ENCODE results near the gene CLTB. TPM values are rescaled to one million over a fixed set of nuclear protein-coding genes. Genes with fewer than 3 reads are reported as not detected.

CLTB gene
- total RNA-seq, 1 donor from 2014 or later: 71.3 TPM

DNA sequence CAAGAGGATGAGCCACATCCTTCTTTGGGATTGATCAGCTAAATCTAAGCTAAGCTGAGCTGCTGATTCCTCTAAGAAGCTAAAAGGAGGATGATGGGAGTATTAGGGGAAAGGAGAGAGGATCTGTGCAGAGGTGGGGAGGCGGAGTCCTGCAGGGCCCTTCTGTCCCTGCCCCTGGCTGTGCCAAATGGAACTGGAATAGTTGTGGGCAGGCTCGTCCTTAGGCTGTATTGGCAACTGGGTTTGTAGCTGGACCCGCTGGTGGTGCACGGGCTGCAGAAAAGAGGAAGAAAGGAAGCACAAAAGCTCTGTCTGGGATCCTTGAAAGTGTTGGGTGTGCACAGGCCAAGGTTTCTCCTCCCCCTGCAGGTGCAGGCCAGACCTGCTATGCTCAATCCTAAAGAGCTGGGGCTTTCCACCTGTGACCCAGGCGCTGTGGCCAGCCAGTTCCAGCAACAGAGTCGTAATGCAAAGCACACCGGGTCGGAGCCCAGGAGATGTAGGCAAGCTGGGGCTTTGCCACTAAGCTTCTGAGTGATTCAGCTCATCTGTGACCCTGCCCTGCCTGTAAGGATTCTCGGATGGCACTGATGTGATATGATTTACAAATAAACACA, 9.8 kb downstream of the CLTB start:
- FAIRE-seq (no peak), DNase-seq (ENCODE audit: low spot score in 2 of 2) (no peak)

DNA sequence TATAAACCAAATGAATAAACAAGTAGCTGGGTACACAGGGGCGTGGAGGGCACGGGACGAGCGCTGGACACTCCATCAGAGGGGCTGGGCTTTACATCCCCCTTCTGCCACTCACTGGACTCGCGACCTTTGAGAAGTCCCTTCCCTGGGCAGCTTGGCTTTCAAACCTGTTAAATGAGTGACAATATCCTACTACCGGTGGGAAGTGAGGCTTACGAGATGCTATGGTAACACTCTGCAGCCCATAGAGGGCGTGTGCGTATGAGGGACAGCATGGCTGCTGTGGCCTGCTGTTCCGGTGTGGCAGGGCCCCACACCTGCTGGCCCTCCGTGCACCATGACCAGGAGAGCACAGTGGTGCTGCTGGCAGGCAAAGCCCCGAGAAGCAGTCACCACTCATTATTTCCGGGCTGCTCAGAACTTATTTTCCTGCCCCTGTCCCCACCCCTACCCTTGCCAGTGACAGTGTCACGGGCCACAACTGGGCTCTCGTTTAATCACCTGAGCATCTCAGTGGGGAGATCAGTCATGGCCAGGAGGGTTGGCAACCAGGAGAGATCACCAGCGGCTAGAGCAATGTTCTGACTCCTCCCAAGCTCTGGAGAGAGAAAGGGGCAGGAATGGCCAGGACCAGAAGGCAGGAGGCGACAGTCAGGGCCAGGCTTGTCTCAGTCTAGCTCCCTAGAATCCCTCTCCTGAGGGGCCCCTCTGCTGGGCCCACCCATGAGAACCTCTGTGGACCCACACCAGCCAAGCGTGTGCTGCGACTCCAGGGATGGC, 10.5 kb downstream of the CLTB start:
- FAIRE-seq: no peak
- no peak for DNase-seq (ENCODE audit: low spot score in 2 of 2)

DNA sequence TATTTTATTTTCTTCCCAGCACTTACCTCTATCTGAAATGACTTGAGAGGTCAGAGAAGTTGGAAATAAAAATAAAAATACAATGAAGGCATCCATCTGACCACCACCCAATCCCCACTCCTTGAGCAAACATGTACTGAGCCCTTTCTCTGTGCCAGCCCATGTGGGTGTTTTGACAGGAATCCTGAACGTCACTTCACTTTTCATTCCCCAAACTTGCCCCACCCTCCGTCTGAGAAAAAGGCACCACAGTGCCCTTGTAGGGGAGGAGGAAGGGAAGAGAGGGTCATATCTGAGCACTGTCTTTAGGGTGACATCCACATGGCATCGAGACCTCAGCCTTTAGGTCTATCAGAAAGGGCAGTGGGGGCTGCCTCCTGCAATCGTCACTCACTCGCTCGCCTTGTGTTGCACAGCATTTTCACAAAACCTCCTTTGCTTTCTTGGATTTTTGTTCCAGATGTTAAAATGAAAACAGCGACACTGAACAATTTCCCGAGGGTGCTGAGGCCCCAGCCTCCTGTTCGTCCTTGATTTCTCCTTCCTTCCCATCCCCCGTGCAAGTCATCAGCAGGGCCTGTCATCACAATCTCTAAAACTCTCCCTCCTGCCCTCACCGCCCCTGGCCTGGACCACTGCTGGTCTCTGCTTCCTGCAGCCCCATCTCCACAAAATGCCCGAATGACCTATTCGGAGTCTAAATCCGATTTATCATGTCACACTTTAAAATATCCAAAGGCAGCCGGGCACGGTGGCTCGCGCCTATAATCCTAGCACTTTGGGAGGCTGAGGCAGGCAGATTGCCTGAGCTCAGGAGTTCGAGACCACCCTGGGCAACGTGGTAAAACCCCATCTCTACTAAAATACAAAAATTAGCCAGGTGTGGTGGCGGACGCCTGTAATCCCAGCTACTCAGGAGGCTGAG, 14.8 kb downstream of the CLTB start:
- no peak for FAIRE-seq
- no peak for DNase-seq (ENCODE audit: low spot score in 2 of 2)

DNA sequence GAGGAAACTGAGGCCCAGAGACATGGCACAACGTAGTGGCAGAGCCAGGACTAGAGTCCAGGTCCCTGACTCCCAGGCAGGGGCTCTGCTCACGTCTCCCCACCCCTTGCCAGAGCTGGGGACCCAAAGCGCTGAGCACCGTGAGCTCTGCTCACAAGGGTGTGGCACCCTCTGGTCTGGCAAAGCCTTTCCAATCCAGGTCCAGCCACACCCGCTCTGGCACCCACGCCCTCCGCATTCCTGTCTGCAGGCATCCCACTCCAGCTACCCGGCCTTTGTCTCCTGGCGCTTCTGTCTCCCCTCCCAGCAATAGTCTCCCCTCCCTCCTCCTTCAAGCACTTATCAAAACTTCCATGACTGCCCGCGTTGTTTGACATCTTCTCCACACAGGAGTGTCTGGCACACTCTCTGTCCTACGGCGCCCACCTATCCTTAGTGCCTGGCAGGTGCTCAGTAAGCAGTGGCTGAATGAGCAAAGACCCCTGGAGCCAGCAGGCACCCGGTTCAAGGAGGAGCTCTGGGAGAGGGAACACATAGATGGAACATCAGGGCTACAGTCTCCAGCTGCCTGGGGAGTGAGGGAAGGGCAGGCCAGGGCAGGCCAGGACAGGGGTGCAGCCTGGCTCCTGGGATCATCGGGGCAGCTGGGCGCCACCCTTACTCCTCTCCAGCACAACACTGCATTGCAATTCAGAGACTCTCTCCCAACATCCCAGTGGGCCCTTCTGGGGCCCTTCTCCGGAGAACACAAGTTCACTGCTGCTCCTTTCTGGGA, 15.8 kb downstream of the CLTB start:
- FAIRE-seq (no peak), DNase-seq (ENCODE audit: low spot score in 2 of 2) (no peak)

DNA sequence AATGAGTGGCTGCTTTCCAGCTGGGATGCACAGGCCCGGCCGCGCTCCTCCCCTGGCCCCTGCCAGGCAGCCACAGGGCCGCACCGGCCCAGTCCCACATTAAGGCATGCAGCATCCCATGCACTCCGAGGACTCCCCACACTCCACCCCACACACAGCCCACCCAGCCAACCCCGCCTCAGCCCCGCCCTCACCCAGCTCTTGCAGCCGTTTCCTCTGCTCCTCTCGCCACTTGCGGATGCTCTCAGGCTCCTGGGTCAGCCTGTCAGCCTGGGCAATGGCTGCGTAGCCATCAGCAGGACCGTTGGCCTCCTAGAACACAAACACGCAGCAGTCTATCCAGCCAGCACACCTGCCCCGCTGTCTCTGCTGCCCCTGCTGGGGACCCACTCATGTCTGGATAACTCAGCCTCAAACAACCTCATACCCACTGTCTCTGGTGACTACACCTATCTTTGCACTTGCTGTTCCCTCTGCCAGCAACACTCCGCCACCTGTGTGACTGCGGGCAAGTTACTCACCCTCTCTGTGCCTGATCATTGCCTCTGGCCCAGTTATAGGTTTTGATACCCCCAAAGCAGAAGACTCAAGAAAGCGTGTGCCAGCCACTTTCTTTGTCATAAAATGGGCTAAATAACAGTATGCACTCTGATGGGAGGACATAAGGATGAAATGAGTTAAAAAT, 18.5 kb downstream of the CLTB start:
- FAIRE-seq (no peak), DNase-seq (ENCODE audit: low spot score in 2 of 2) (no peak)

DNA sequence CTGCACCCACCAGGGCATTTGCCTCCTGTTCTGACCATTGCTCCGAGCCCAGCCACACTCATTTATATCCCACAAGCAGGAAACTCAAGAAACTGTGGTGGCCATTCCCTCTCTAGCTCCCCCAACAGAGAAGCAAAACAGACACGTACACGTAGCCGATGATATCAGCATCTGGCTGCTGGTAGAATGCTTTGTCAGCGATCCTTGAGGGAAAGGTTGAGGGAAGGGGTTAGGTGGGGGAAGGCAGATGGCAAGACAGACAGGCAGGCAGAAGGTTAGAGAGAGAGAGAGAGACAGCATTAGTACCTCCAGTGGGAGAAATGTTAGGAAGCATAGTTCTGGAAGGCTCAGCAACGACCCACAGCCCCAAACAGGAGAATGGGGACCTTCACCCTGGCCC, 20.0 kb downstream of the CLTB start:
- DNase-seq (ENCODE audit: low spot score in 2 of 2) (no peak), FAIRE-seq (no peak)

DNA sequence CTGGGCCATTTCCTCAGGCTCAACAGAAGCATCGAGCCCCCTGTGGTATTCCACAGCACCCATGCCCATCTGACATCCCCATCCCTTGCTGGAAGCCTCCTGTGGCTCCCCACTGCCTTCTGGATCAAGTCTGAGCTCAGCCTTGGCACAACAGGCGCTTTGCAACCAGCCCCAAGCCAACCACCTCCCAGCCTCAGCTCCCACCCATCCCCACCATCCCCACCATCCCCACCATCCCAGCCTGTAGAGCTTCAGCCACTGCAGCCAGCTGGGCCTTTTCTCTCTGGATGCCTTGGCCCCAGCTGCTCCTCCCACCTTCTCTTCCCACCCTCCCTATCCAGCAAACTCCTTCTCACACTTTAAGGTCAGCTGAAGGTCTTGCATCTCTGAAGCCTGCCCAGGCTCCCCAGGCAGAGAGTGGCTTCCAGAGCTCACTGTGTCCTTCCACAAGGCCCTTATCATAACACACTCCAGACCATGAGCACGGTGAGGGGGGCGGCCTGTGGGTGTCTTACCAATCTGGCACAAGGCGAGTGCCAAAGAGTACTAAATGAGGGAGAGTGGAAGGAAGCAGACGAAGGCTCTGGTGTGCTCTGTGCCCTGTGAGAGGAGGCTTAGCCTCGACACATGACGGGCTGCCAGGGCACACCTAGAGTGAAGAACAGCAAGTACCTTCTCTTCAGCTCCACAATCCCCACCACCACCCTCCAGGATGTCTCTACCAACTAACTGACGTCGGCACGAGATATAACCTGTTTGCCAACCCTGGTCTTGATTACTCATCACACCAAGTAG, 21.3 kb downstream of the CLTB start:
- no peak for DNase-seq (ENCODE audit: low spot score in 2 of 2)
- no peak for FAIRE-seq

DNA sequence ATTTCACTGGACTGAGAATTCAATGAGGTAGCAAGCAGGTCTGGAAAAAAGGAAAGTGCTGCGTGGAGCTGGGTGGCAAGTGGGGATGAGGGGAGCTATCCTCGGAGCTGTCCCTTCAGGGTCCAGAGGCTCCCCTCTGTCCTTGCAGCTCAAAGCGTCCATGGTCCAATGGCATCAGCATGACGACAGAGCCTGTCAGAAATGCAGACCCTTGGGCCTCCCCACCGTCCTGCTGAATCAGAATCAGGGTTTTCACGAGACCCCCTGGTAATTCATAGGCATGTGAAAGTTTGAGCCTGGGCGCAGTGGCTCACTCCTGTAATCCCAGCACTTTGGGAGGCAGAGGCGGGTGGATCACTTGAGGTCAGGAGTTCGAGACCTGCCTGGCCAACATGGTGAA, 22.2 kb downstream of the CLTB start:
- DNase-seq (ENCODE audit: low spot score in 2 of 2) (no peak), FAIRE-seq (no peak)

DNA sequence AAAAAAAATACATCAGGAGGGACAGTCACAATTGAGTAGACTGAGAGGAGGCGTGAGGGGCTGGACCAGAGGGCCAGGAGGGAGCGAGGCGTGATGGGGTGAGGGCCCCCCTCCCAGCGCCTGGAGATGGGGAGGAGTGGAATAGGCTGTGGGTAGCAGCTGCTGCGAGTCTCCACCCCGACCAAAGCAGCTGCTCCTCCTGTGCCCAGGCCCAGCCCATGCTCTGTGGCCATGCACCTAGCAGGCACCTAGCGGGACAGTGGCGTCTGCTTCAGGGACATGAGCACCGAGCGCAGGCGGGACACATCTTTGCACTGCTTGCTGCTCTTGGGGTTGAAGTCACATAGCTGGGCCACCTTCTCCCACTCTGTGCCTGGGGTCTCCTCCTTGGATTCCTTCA, 23.8 kb downstream of the CLTB start:
- FAIRE-seq: no peak

DNA sequence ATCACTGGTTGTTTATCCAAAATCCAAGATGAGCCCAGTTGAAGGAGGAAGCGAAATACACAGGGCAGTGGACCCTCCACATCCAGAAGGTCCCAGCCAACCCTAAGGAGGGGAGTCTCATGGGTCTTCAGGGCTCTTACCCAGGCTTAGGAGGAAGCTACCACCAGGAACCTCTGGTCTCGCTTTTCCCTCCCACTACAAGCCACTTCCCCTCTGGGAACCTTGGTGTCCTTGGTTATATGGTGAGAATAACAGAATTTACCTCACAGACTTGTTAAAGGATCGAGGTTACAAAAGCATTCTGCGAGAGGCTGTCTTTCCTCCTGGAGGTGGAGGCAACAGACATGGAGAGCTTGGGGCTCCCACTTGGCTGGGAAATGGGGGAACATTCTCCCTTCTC, 24.3 kb downstream of the CLTB start:
- DNase-seq (ENCODE audit: low spot score in 2 of 2) (no peak), FAIRE-seq (no peak)

More for the DNA sequence above, 23.8 kb downstream of the CLTB start:
- DNase-seq (ENCODE audit: low spot score in 2 of 2): no peak

DNA sequence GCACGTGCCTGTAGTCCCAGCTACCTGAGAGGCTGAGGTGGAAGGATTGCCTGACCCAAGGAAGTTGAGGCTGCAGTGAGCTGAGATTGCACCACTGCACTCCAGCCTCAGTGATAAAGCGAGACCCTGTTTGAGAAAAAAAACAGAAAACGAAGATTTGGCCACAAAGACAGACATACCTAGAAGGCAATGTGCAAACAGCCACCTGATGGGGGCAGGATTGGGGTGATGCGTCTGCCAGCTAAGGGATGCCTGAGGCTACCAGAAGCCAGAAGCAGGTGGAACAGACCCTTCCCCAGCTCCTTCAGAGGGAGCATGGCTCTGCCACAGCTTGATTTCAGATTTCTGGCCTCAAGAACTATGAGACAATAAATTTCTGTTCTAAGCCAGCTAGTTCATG, 24.9 kb downstream of the CLTB start:
- no peak for DNase-seq (ENCODE audit: low spot score in 2 of 2)
- no peak for FAIRE-seq

DNA sequence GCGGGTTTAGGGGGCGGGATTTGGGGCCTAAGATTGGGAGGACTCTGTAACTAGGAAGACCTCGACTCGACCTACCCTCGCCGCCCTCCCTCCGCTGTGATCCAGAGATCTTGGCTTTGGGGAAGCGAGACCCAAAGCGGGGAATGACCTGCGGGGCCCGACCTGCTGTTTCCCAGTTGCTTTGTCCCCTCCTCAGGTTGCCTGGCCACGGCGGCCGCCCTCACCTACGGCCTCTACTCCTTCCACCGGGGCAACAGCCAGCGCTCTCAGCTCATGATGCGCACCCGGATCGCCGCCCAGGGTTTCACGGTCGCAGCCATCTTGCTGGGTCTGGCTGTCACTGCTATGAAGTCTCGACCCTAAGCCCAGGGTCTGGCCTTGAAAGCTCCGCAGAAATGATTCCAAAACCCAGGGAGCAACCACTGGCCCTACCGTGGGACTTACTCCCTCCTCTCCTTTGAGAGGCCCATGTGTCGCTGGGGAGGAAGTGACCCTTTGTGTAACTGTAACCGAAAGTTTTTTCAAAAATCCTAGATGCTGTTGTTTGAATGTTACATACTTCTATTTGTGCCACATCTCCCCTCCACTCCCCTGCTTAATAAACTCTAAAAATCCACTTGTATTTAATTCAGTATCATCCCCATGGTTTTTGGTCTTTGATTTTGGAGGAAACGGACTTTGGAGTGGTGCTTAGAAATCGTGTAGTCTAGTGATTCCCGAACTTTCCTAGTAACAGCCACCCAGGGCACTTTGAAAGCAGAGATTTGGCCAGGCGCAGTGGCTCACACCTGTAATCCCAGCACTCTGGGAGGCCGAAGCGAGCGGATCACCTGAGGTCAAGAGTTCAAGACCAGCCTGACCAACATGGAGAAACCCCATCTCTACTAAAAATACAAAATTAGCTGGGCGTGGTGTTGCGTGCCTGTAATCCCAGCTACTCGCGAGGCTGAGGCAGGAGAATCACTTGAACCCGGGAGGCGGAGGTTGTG, 26.9 kb downstream of the CLTB start:
- FAIRE-seq: no peak

DNA sequence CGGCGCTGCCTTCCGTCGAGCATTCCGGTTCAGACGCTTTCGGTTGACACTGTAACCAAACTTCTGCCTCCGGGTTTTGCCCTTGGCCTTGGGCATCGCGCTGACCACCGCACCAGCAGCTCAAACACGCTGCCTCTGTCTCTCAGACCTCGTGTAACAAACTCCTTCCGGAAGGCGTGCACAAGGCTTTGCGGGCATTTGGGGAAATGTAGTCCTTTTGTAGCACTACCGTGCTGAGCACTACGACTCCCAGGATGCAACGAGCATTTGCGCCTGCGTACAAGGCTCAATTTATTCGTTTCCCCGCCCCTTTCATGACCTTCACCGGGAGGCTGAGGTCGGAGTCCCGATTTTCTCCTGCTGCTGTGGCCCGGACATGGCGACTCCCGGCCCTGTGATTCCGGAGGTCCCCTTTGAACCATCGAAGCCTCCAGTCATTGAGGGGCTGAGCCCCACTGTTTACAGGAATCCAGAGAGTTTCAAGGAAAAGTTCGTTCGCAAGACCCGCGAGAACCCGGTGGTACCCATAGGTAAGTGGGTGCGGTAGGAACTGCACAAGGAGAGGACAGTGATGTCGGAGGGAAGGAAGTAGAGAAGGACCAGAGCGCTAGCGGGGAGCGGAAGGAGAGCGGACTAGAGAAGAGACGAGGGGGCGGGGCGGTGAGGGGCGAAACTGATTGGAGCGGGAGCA, 27.8 kb downstream of the CLTB start, which contains the start of the genes HIGD2A and NOP16:
Gene HIGD2A (plus strand): TSS at position 308 of the 691 bp plus-strand sequence. CDS start 69 bp downstream, at position 377.
Gene NOP16 (minus strand): TSS at position 155 of the 691 bp plus-strand sequence. CDS start 59 bp downstream, at position 96.
- DNase-seq (ENCODE audit: low spot score in 2 of 2) (peak; percentile 91 to 98), FAIRE-seq (no peak)

More for the DNA sequence above, 26.9 kb downstream of the CLTB start:
- no peak for DNase-seq (ENCODE audit: low spot score in 2 of 2)

DNA sequence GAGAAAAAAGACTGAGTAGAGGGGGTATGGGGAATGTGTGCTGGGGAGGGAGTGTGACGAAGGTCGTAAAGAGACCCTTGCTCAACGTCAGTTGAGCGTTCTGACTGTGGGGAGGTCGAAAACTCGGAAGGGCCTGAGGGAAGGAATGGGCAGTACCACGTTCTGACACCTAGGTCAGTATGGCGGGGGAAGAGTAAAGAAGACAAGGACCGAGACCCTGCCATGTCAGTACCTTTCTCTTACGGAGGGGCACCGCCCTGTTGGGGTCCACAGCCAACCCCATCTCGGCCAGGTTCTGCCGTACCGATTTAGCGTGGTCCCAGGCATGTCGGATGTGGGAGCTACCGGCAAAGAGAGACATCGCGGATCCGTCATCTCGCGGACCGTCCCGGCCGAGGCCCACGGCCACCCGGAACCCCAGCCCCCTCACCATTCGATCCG, 28.3 kb downstream of the CLTB start:
- DNase-seq (ENCODE audit: low spot score in 2 of 2) (no peak), FAIRE-seq (no peak)

DNA sequence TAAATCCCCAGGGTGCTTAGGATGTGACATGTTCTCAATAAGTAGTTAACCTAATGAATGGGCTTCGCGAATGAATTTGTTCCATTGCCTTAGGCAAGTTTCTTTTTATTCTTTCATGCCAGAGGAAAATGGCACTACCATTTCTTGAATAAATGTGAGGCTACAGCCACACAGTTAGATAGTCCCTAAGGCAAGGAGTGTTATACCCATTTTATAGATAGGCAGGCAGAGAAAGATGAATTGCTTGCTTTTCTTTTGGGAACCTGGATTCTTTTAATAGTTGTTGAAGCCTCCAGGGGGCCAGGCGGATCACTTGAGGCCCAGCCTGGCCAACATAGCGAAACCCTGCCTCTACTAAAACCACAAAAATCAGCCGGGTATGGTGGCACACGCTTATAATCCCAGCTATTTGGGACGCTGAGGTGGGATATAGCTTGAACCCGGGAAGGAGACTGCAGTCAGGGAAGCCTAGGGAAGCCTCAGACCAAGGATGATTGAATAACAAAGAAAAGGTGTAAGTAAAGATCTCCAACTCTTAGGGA, 28.9 kb downstream of the CLTB start:
- DNase-seq (ENCODE audit: low spot score in 2 of 2) (no peak), FAIRE-seq (no peak)

DNA sequence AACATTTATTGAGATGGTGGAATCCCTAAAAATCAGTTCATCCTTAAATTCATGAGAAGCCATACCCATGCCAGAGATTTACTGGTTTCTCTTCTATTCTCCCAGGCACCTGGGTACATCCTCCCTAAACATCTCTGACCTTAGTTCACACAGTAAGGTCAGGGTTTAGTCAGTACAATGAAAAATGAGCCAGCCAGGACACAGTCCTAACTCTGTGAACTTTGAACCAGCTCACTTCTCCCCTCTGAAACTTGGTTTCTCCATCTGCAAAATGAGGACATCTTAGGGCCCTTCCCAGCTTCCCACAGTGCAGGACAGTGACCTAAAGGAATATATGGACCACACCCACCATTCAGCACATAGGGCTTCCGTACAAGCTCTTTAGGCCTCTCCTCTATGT, 29.8 kb downstream of the CLTB start:
- FAIRE-seq: no peak
- DNase-seq (ENCODE audit: low spot score in 2 of 2): no peak

DNA sequence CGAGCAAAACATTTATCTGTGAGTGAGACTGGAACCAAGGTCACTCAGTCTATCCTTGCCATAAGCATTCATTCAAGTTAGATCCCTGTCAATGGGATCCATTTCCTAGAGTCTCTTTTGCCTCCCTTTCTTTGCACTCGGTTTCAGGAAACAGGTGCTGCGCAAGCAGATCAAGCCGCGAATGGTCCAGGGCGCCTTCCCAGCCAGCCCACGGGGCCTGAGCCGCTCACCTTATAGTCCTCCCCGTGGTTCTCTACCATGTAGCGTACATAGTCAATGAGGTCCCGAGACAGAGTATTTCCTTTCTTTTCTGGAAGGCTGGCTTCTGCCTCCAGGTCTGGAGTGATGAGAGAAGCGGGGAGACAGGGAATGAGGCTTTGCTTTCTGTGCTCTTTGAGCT, 31.3 kb downstream of the CLTB start:
- no peak for DNase-seq (ENCODE audit: low spot score in 2 of 2)
- FAIRE-seq: no peak

All from frontal cortex (tissue), 4 donors.